ENCODE measurements around the gene CPNE1.

CPNE1 gene

DNA sequence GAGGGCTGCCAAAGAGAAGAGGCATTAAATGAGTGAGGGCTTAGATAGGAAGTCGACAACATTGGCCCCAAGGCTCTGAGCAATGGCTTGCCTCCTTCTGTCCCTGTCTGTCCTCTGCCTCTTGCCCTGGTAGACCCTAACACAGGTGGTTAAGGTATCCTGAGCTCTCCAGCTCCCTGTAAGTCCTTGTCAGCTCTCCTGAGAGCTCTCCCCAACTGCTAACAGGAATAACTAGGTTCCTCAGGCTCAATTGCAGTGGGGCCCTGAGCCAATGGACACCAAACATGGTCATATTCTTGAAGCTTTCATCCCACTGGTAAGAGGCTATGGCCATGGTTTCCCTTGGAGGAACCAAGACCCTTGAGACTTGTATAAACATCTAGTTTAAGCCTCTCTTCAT is 5.0 kb upstream of the CPNE1 start:
- no peak for DNase-seq (ENCODE audit: low read depth)
- TF ChIP-seq, protein P1, sequence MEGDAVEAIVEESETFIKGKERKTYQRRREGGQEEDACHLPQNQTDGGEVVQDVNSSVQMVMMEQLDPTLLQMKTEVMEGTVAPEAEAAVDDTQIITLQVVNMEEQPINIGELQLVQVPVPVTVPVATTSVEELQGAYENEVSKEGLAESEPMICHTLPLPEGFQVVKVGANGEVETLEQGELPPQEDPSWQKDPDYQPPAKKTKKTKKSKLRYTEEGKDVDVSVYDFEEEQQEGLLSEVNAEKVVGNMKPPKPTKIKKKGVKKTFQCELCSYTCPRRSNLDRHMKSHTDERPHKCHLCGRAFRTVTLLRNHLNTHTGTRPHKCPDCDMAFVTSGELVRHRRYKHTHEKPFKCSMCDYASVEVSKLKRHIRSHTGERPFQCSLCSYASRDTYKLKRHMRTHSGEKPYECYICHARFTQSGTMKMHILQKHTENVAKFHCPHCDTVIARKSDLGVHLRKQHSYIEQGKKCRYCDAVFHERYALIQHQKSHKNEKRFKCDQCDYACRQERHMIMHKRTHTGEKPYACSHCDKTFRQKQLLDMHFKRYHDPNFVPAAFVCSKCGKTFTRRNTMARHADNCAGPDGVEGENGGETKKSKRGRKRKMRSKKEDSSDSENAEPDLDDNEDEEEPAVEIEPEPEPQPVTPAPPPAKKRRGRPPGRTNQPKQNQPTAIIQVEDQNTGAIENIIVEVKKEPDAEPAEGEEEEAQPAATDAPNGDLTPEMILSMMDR (IDR thresholded peaks at IDR 0.05; ENCODE audit: low read length, missing control alignments): no peak
- H3K4me3 ChIP-seq (replicated peaks; ENCODE audit: low read depth, low read length): no peak overlapping the region

GRCh38 chr20:35669221-35669620 is 4.5 kb upstream of the CPNE1 start:
- no peak for DNase-seq (ENCODE audit: low read depth)
- TF ChIP-seq, protein P1 (IDR thresholded peaks at IDR 0.05; ENCODE audit: low read length, missing control alignments): no peak
- no peak overlapping the region for H3K4me3 ChIP-seq (replicated peaks; ENCODE audit: low read depth, low read length)

GRCh38 chr20:35665949-35666288 is 1.2 kb upstream of the CPNE1 start:
- no peak overlapping the region for H3K4me3 ChIP-seq (replicated peaks; ENCODE audit: low read depth, low read length)
- TF ChIP-seq, protein P1 (IDR thresholded peaks at IDR 0.05; ENCODE audit: low read length, missing control alignments): no peak
- DNase-seq (ENCODE audit: low read depth): no peak

GRCh38 chr20:35663516-35664465 is 909 bp downstream of the CPNE1 start:
- H3K4me3 ChIP-seq (replicated peaks; ENCODE audit: low read depth, low read length): peak overlapping the region; percentile 67
- TF ChIP-seq, protein P1 (IDR thresholded peaks at IDR 0.05; ENCODE audit: low read length, missing control alignments): no peak
- peak; percentile 26 for DNase-seq (ENCODE audit: low read depth)

DNA sequence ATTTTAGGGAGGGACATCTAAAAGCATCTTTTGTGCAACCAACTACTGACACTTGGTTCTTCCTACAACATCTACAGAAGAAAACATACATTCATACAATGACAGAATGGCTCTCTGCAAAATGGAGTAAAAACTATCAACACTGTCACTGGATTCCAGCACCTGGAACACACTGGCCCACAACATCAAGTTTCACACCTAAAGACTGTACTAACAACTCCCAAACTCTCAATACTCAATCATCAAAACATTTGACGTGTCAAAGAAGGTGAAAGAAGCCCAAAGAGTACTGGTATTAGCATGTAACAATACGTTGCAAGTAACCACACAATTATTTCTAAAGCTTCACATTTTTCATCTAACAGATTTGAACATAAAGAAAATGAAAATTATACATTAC is 2.1 kb downstream of the CPNE1 start:
- no peak for DNase-seq (ENCODE audit: low read depth)
- peak overlapping the region; percentile 67 for H3K4me3 ChIP-seq (replicated peaks; ENCODE audit: low read depth, low read length)
- TF ChIP-seq, protein P1 (IDR thresholded peaks at IDR 0.05; ENCODE audit: low read length, missing control alignments): no peak

GRCh38 chr20:35661908-35662307 is 2.8 kb downstream of the CPNE1 start:
- TF ChIP-seq, protein P1 (IDR thresholded peaks at IDR 0.05; ENCODE audit: low read length, missing control alignments): no peak
- DNase-seq (ENCODE audit: low read depth): no peak

DNA sequence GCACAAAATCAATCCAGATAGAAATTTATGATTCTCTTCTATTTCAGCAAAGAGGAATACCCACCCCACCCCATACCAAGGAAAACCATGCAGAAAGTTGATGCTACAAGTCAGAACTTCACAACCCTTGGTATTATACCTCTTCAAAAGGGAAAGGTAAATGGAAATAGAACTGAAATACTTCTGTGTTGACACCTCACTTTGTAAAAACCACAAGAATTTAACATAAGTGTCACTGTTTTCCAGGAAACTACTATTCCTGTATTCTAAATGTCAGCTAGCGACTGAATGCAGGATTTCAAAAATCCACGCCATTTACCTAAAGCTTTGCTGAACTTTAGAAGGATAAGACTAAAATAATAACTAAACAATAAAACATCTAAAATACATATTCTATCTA is 3.6 kb downstream of the CPNE1 start:
- DNase-seq (ENCODE audit: low read depth): no peak
- TF ChIP-seq, protein P1 (IDR thresholded peaks at IDR 0.05; ENCODE audit: low read length, missing control alignments): no peak
- H3K4me3 ChIP-seq (replicated peaks; ENCODE audit: low read depth, low read length): no peak overlapping the region

More at GRCh38 chr20:35661908-35662307, 2.8 kb downstream of the CPNE1 start:
- H3K4me3 ChIP-seq (replicated peaks; ENCODE audit: low read depth, low read length): peak overlapping the region; percentile 67

Data from fibroblast of pulmonary artery (primary cell).